DMS114 treated with DMSO at 0.1 percent for 48 hours (cell line): ENCODE measurements around the gene ZDHHC5.
"Not testable (repeated sequence)": the region's sequence is repeated elsewhere in the genome, so short reads cannot be mapped to it uniquely, and the experiment has no call there.

ENCODE experiments used
- DNase-seq: peaks from one replicate; lab custom pipeline; 2025; ENCODE audit not compliant: unreplicated experiment; lab: John Stamatoyannopoulos, UW

ZDHHC5 gene

GRCh38 chr11:57662893-57663292, 5.0 kb upstream of the ZDHHC5 start:
- no peak for DNase-seq

- DNase-seq: no peak
Observed at GRCh38 chr11:57663975-57664374, 3.9 kb upstream of the ZDHHC5 start.

DNA sequence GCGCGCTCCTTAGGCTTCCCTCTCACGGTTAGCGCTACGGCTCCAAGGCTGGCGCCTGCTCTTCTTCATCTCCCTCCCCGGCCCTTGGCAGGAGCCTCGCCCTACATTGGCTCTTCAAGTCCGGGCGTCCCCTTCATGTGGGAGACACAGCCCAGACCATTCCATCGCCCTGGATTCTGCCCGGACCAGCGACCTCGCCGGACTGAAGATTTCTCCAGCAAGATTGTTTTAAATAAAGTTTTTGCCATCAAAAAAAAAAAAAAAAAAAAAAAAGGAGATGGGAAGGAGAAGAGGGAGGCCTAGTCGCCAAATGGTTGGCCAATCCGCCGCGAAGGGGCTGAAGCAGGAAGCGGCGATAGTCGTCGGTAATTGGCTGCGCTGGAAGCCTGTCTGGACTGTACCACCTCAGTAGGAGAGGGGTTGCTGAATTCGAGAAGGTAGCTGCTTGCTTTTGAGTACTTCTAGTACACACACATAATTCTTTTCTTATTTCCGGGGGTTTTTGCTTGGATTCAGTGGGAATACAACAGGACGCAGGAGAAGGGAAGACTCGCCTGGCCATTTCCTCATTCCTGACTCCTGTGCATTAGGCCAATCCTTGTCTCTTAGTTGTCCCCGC, 688 bp upstream of the ZDHHC5 start:
- DNase-seq: peak; percentile 90

DNA sequence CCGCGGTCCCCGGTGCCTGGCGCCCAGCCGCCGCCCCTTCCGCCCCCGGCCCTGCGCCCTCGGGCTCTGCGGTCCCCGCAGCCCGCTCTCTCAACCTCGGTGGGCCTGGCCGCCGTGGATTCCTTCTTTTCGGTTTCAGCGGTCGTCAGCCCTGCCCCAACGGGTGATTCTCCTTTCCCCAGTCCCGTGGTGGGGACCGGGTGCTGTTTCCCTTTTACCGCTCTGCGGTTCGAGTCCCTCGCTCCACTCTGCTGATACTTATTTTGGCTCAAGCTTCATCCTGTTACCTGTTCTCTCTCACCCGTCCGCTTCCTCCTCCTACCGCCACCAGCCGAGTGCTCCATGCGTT, 494 bp downstream of the ZDHHC5 start:
- DNase-seq: no peak

DNA sequence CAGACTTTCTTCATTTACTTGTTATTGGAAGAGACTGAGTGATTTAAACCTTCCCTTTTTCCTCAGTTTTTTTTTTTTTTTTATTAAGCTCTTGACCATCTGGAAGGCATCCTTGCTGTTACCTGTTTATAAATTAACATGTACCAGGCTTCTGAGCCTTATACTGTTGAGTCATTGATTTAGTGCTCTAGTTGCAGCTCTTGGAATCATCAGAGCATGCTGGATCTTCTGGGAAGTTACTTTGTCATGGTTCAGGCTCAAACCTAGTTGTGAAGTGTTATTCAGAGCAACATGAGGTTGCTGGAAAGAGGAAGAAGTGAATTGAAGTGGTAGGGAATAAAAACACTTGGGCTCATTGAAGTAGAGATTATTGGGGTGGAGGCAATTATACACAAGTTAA, 6.3 kb downstream of the ZDHHC5 start:
- DNase-seq: no peak

GRCh38 chr11:57675176-57675941, 7.4 kb downstream of the ZDHHC5 start:
- DNase-seq: no peak

GRCh38 chr11:57679396-57679795, 11.5 kb downstream of the ZDHHC5 start:
- no peak for DNase-seq

- no peak for DNase-seq
Observed at GRCh38 chr11:57680552-57680874, 12.6 kb downstream of the ZDHHC5 start.

- no peak for DNase-seq
Observed at GRCh38 chr11:57681168-57681567, 13.3 kb downstream of the ZDHHC5 start.

DNA sequence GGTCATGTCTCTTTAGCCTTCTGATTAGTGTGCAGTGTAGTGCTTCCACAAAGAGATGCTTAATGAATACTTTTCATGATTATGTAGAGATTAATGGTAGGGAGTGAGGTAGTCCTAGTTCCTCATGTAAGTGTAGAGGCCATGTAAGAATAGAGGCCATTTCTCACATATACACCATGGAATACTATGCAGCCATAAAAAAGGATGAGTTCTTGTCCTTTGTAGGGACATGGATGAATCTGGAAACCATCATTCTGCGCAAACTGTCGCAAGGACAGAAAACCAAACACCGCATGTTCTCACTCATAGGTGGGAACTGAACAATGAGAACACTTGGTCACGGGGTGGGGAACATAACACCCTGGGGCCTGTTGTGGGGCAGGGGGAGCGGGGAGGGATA, 22.6 kb downstream of the ZDHHC5 start:
- DNase-seq: not testable (repeated sequence)

DNA sequence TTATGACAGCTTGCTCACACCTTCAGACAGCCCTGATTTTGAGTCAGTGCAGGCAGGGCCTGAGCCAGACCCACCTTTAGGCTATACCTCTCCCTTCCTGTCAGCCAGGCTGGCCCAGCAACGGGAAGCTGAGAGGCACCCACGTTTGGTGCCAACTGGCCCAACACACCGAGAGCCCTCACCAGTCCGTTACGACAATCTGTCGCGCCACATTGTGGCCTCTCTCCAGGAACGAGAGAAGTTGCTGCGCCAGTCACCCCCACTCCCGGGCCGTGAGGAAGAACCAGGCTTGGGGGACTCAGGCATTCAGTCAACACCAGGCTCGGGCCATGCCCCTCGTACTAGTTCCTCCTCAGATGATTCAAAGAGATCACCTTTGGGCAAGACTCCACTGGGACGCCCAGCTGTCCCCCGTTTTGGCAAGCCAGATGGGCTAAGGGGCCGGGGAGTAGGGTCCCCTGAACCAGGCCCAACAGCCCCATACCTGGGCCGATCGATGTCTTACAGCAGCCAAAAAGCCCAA, 31.0 kb downstream of the ZDHHC5 start:
- no peak for DNase-seq

DNA sequence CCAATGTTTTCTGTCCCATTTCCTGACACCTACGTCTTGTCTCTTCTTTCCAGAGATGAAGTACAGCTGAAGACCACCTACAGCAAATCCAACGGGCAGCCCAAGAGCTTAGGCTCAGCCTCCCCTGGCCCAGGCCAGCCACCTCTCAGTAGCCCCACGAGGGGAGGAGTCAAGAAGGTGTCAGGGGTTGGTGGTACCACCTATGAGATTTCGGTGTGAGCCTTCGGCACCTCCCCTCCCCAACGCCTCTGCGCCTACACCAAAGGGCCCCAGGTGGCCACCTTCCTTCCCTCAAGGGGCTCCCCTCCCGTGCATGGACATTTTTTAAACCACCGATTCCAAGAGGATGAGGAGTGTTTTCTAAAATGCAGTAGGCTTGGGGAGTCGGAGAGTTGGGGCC, 31.9 kb downstream of the ZDHHC5 start:
- DNase-seq: no peak

DNA sequence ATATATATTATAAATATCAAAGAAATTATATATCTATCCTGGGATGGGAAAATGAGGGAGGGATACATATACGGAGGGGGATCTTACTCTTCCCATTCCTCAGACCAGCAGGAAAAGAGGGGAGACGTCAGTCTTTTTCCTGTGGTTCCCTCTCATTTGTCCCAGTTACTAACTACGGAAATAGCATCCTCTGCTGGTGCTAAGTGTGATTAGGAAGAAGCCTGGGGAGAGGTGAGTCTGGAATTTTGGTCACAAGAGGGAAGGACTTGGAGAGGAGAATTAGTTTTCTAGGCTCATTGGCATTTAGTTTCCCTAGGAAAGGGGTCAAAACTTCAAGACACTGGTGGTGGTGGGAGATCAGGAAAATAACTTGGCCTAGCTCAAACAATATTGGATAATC, 32.5 kb downstream of the ZDHHC5 start:
- no peak for DNase-seq

- no peak for DNase-seq
Observed at GRCh38 chr11:57703341-57703740, 35.4 kb downstream of the ZDHHC5 start.

- DNase-seq: no peak
Observed at GRCh38 chr11:57704932-57705331, 37.0 kb downstream of the ZDHHC5 start.

- not testable (repeated sequence) for DNase-seq
Observed at GRCh38 chr11:57705432-57705831, 37.5 kb downstream of the ZDHHC5 start.

DNA sequence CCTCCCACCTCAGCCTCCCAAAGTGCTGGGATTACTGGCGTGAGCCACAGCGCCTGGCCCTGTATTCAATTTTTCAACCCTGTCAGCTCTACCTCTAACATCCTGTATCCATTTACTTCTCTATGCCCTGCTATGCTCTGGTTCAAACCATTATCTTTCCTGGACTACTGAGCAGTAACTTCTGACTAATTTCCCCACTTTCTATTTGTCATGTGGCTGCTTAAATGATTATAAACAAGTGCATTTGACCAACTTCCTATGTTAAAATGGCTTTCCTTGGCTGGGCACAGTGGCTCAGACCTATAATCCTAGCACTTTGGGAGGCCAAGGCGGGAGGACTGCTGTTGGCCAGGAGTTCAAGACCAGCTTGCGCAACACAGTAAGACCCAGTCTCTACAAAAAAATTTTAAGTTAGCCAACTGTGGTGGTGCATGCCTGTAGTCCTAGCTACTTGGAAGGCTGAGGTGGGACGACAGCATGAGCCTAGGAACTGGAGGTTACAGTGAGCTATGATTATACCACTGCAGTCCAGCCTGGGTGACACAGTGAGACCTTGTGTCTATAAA, 42.0 kb downstream of the ZDHHC5 start:
- no peak for DNase-seq

DNA sequence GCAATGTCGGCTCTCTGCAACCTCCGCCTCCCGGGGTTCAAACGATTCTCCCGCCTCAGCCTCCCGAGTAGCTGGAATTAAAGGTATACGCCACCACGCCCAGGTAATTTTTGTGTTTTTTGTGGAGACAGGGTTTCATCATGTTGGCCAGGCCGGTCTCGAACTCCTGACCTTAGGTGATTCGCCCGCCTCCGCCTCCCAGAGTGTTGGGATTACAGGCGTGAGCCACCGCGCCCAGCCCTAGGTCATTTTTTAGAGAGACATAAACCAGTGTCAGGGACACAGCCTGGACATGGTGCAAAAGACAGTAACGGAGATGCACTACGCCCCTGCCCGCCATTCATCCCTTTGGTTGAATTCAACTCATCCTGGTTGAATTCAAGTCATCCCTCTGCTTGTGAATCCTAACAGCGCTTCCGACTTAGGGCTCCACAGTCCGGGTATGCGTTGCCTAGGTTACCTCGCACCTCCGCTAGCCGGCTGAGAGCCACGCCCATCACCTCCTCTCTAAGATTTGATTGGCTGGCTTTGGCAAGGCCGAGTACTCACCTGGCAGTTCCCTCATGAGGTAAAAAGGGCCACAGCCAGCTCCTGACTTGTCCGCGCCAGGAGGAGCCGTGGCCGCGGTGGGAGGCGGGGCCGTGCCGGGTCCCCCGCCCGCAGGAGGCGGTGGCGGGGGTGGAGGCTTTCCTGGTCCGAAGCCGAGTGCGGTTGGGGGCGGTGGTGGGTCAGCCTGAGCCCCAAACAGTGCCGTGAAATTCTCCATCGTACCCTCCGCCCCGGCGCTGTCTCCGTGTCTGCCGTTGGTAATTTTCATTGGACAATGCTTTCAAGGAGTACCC, 43.7 kb downstream of the ZDHHC5 start, which contains the start of gene MED19:
Gene MED19 (minus strand): TSS at position 802 of the 842 bp plus-strand sequence. CDS start 36 bp downstream, at position 766.
- DNase-seq: peak; percentile 8

DNA sequence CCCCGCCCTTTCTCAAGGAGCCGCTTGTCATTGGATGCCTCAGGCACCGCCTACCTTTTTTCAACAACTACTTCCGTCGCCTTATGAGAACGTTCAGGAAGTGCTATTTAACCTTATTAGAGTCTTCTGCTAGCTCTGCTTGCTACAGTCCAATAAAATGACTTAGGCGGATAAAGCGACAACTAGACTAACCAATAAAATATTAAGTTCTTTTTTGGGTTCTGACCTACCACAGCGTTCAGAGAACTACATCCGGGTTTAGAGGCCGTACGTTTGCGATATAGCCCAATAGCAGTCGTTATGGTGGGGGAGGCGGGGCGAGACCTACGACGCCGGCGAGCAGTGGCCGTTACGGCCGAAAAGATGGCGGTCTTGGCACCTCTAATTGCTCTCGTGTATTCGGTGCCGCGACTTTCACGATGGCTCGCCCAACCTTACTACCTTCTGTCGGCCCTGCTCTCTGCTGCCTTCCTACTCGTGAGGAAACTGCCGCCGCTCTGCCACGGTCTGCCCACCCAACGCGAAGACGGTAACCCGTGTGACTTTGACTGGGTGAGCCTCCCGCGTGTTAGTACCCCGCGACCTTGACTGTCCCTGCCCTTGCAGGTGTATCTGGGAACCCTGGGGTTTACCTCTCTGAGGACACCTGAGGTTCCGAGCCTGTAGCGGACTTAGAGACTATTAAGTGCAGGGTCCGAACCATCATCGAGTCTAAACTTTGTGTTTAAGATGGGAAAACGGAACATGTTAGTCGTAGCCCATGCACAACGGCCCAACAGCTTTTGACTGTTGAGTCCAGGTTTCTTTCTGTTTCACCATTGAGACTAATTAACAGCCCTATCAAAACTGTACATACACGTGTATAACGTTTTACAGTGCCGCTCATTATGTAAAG, 44.6 kb downstream of the ZDHHC5 start, which contains the start of gene TMX2:
Gene TMX2 (plus strand): TSS at position 338 of the 895 bp plus-strand sequence. CDS start 26 bp downstream, at position 364.
- peak; percentile 96 for DNase-seq

DNA sequence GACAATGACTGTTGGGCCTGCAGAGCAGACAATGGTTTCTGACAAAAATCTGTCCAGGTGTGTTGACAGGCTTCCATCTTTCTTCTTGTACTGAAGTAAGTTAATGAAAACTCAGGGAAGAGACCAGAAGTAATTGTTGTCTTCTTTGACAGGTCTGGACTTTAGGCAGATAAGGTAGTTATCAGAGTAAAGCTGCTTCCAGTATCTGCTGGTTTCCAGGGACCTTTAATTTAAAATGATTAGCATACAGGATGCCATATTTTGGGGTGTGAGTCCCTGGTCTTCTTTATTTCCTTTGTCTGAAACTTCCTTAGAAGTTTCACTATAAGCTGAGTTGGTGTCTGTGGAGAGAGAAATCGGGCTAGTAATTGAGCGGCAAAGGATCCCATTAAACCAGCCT, 45.9 kb downstream of the ZDHHC5 start:
- DNase-seq: no peak
